ENCODE results near the gene PLA2G3. TPM values are rescaled to one million over a fixed set of nuclear protein-coding genes. Genes with fewer than 3 reads are reported as not detected.

The PLA2G3 gene
- polyA plus RNA-seq, 1 donor from 2014 or later, result not detected

GRCh38 chr22:31138126-31138525 is 2.2 kb downstream of the PLA2G3 start:
- no peaks in the 10 kb centered on the region for H3K9me3 Mint-ChIP-seq
- H3K27ac Mint-ChIP-seq, result no peak overlapping the region
- H3K4me1 Mint-ChIP-seq, result peaks cover 0 to 2% (median 0%) of the 10 kb centered on the region in 3 donors
- no peaks in the 10 kb centered on the region for H3K36me3 Mint-ChIP-seq
- H3K27me3 Mint-ChIP-seq, result peaks cover 2% of the 10 kb centered on the region
- H3K4me3 Mint-ChIP-seq, result no peak overlapping the region

- Mint-ChIP-seq H3K27ac (no peak overlapping the region), H3K27me3 (peaks cover 2% of the 10 kb centered on the region), H3K36me3 (no peaks in the 10 kb centered on the region), H3K9me3 (no peaks in the 10 kb centered on the region), H3K4me3 (no peak overlapping the region), H3K4me1 (peaks cover 0 to 2% (median 0%) of the 10 kb centered on the region in 3 donors)
These were observed 2.6 kb downstream of the PLA2G3 start for GRCh38 chr22:31137721-31138120.

GRCh38 chr22:31136711-31137110 is 3.6 kb downstream of the PLA2G3 start:
- Mint-ChIP-seq H3K9me3 (no peaks in the 10 kb centered on the region), H3K27ac (no peak overlapping the region), H3K4me3 (no peak overlapping the region), H3K4me1 (peaks cover 0 to 2% (median 0%) of the 10 kb centered on the region in 3 donors), H3K36me3 (no peaks in the 10 kb centered on the region), H3K27me3 (peaks cover 2% of the 10 kb centered on the region)

DNA sequence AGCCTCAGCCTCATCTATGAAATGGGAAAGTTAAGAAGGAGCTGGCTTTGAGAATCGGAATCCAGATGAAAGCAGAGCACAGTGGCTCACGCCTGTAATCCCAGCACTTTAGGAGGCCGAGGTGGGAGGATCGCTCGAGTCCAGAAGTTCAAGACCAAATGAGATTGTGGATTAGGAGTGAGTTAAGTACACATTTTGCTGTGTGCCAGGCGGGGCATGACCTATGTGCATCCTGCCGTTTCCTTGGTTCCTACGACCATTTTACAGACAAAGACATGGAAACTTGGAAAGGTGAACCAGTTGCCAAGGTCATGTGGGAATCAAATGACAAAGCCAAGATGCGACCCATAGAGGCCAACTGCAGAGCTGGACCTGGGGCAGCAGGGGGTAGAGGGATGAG is 4.2 kb downstream of the PLA2G3 start:
- Mint-ChIP-seq H3K27ac (no peak overlapping the region), H3K36me3 (no peaks in the 10 kb centered on the region), H3K27me3 (peaks cover 2% of the 10 kb centered on the region), H3K4me1 (peaks cover 0 to 2% (median 0%) of the 10 kb centered on the region in 3 donors), H3K4me3 (no peak overlapping the region), H3K9me3 (no peaks in the 10 kb centered on the region)

DNA sequence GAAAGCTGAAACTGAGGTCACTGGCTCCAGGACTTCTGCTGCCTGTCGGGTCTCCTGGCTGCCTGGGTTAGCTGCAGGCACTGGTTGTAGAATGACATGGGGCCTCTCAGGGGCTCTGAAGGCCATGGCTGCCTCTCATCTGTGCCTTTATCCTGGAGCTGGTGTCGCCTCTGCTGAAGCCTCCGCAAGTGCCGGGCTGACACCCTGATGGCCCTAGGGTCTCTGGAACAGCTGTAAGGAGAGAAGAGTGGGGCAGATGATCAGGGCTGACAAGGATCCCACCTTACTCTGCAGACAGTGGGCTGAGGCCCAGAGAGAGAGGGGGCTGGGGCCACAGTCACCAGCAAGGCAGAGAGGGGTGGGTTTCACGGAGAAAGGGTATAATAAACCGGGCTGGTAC is 4.6 kb downstream of the PLA2G3 start:
- Mint-ChIP-seq H3K27me3 (peaks cover 2% of the 10 kb centered on the region), H3K4me3 (no peak overlapping the region), H3K36me3 (no peaks in the 10 kb centered on the region), H3K4me1 (peaks cover 0 to 2% (median 0%) of the 10 kb centered on the region in 3 donors), H3K9me3 (no peaks in the 10 kb centered on the region), H3K27ac (no peak overlapping the region)

DNA sequence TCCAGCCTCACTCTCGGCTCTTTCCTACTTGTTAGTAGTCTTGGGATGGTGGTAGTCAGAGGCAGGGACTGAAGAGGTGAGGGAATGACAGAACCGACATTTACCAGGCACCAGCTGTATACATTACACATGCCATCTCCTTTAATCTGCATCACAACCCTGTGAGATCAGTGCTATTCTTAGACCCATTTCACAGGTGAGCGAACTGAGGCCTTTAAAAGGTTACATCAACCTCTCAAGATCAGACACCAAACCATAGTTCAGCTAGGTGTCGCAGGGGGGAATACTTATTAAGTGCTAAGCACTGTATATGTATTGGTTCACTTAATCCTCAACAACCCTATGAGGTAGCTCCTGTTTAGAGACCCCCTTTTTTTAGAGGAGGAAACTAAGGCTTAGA is 5.6 kb downstream of the PLA2G3 start:
- no peaks in the 10 kb centered on the region for H3K9me3 Mint-ChIP-seq
- H3K36me3 Mint-ChIP-seq, result no peaks in the 10 kb centered on the region
- no peak overlapping the region for H3K4me3 Mint-ChIP-seq
- H3K27me3 Mint-ChIP-seq, result peaks cover 2% of the 10 kb centered on the region
- H3K27ac Mint-ChIP-seq, result no peak overlapping the region
- peaks cover 0 to 2% (median 0%) of the 10 kb centered on the region in 3 donors for H3K4me1 Mint-ChIP-seq

DNA sequence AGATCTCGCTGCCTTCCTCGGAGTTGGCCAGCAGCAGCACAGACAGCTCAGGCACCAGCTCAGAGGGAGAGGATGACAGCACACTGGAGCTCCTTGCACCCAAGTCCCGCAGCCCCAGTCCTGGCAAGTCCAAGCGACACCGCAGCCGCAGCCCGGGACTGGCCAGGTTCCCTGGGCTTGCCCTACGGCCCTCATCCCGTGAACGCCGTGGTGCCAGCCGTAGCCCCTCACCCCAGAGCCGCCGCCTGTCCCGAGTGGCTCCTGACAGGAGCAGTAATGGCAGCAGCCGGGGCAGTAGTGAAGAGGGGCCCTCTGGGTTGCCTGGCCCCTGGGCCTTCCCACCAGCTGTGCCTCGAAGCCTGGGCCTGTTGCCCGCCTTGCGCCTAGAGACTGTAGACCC is 6.4 kb downstream of the PLA2G3 start:
- no peak overlapping the region for H3K27ac Mint-ChIP-seq
- H3K27me3 Mint-ChIP-seq, result peaks cover 2% of the 10 kb centered on the region
- no peak overlapping the region for H3K4me3 Mint-ChIP-seq
- H3K9me3 Mint-ChIP-seq, result no peaks in the 10 kb centered on the region
- H3K36me3 Mint-ChIP-seq, result no peaks in the 10 kb centered on the region
- H3K4me1 Mint-ChIP-seq, result peaks cover 0 to 2% (median 0%) of the 10 kb centered on the region in 3 donors

DNA sequence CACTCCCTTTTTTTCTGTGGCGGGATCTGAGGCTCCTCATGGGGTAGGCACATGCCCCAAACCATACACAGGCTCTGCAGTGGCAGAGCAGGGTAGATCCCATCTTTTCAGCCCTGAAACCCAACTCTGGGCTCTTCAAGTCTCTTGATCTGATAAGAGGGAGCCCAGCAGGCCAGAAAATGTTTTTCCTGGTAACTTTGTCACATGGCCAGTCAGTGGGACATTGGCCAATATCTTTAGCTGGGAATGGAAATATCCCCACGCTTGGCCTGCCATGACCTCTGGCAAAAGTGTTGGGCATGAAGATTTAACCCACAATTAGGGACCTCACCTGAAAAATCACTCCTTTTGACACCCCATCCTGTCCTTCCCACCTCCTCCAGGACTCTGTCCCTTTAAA is 9.4 kb downstream of the PLA2G3 start:
- no peak overlapping the region for H3K4me3 Mint-ChIP-seq
- no peak overlapping the region for H3K27ac Mint-ChIP-seq
- H3K9me3 Mint-ChIP-seq, result no peaks in the 10 kb centered on the region
- peaks cover 0 to 4% (median 2%) of the 10 kb centered on the region in 3 donors for H3K4me1 Mint-ChIP-seq
- no peaks in the 10 kb centered on the region for H3K27me3 Mint-ChIP-seq
- no peaks in the 10 kb centered on the region for H3K36me3 Mint-ChIP-seq

GRCh38 chr22:31128156-31128555 is 12.2 kb downstream of the PLA2G3 start:
- H3K4me3 Mint-ChIP-seq, result peak overlapping the region in 2 of 4 donors; percentile 30 to 63
- peaks cover 1% of the 10 kb centered on the region for H3K27me3 Mint-ChIP-seq
- H3K4me1 Mint-ChIP-seq, result peaks cover 0 to 4% (median 3%) of the 10 kb centered on the region in 3 donors
- no peak overlapping the region for H3K27ac Mint-ChIP-seq
- no peaks in the 10 kb centered on the region for H3K9me3 Mint-ChIP-seq
- no peaks in the 10 kb centered on the region for H3K36me3 Mint-ChIP-seq

DNA sequence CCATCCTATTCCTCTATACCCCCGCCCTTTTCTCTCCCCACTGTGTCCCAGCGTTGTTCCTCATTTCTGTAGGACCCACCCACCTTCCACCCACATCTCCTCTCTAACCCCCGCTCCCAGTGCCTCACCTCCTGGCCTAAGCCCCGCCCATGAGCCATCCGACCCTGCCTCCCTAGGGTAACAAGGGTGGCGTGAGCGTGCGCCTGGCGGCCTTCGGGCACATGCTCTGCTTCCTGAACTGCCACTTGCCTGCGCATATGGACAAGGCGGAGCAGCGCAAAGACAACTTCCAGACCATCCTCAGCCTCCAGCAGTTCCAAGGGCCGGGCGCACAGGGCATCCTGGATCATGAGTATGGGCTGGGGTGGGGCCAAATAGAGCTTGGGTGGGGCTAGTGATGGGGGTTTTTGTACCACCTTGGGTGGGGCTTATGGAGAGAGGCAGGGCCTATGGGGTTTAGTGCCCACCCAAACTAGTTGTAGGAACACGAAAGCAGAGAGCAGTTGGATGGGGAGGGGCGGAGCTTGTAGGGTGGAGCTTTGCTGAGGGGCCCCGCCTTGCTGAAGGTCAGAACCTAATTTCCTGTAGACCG is 13.0 kb downstream of the PLA2G3 start:
- H3K27ac Mint-ChIP-seq, result no peak overlapping the region
- peaks cover 0 to 4% (median 3%) of the 10 kb centered on the region in 3 donors for H3K4me1 Mint-ChIP-seq
- peak overlapping the region in 2 of 4 donors; percentile 30 to 43 for H3K4me3 Mint-ChIP-seq
- no peaks in the 10 kb centered on the region for H3K9me3 Mint-ChIP-seq
- H3K27me3 Mint-ChIP-seq, result peaks cover 1% of the 10 kb centered on the region
- no peaks in the 10 kb centered on the region for H3K36me3 Mint-ChIP-seq

- H3K4me3 Mint-ChIP-seq, result no peak overlapping the region
- no peaks in the 10 kb centered on the region for H3K9me3 Mint-ChIP-seq
- H3K27ac Mint-ChIP-seq, result no peak overlapping the region
- H3K36me3 Mint-ChIP-seq, result no peaks in the 10 kb centered on the region
- peaks cover 0 to 4% (median 3%) of the 10 kb centered on the region in 3 donors for H3K4me1 Mint-ChIP-seq
- peaks cover 1% of the 10 kb centered on the region for H3K27me3 Mint-ChIP-seq
These were observed 13.5 kb downstream of the PLA2G3 start for GRCh38 chr22:31126869-31127175.

- no peaks in the 10 kb centered on the region for H3K9me3 Mint-ChIP-seq
- no peaks in the 10 kb centered on the region for H3K36me3 Mint-ChIP-seq
- H3K4me3 Mint-ChIP-seq, result no peak overlapping the region
- H3K27ac Mint-ChIP-seq, result no peak overlapping the region
- H3K4me1 Mint-ChIP-seq, result peaks cover 0 to 4% (median 3%) of the 10 kb centered on the region in 3 donors
- H3K27me3 Mint-ChIP-seq, result peaks cover 1% of the 10 kb centered on the region
These were observed 14.0 kb downstream of the PLA2G3 start for GRCh38 chr22:31126128-31126868.

DNA sequence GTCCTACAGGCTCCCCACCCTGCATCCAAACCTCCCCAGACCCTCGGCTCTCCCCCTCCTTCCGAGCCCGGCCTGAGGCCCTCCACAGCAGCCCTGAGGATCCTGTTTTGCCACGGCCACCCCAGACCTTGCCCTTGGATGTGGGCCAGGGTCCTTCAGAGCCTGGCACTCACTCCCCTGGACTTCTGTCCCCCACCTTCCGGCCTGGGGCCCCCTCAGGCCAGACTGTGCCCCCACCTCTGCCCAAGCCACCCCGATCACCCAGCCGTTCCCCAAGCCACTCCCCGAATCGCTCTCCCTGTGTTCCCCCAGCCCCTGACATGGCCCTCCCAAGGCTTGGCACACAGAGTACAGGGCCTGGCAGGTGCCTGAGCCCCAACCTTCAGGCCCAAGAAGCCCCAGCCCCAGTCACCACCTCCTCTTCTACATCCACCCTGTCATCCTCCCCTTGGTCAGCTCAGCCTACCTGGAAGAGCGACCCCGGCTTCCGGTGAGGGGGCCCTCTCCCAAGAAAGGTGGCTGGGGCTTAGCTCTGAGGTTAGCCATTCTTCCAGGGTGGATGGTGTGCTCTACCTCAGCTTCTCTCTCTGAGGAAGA is 14.7 kb downstream of the PLA2G3 start:
- Mint-ChIP-seq H3K27ac (no peak overlapping the region), H3K27me3 (peaks cover 1% of the 10 kb centered on the region), H3K4me3 (no peak overlapping the region)

GRCh38 chr22:31124811-31125465 is 15.4 kb downstream of the PLA2G3 start:
- peaks cover 0 to 4% (median 3%) of the 10 kb centered on the region in 3 donors for H3K4me1 Mint-ChIP-seq
- H3K36me3 Mint-ChIP-seq, result no peaks in the 10 kb centered on the region
- peaks cover 1% of the 10 kb centered on the region for H3K27me3 Mint-ChIP-seq
- H3K27ac Mint-ChIP-seq, result no peak overlapping the region
- H3K9me3 Mint-ChIP-seq, result no peaks in the 10 kb centered on the region
- H3K4me3 Mint-ChIP-seq, result no peak overlapping the region

More for the DNA sequence above, 14.7 kb downstream of the PLA2G3 start:
- peaks cover 0 to 4% (median 3%) of the 10 kb centered on the region in 3 donors for H3K4me1 Mint-ChIP-seq
- H3K9me3 Mint-ChIP-seq, result no peaks in the 10 kb centered on the region
- H3K36me3 Mint-ChIP-seq, result no peaks in the 10 kb centered on the region

DNA sequence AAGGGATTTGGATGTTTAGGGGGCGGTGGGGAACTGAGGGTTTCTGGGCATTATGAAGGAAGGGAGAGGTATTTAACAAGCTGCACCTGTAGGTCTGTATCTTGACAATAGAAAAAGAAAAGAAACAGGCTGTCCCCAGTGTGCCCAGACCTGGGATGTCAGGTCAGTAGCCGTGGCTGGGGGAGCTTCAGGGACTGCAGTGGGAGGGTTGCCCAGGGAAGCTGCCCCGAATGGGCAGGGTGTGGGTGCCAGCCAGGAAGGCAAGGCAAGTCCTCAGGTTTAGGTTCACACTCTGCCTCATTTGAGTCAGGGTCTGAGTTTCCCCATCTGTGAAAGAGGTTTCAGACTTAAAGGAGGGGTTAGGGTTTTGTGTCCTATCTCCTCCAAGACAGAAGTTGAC is 16.0 kb downstream of the PLA2G3 start:
- Mint-ChIP-seq H3K4me1 (peaks cover 0 to 4% (median 3%) of the 10 kb centered on the region in 3 donors), H3K9me3 (no peaks in the 10 kb centered on the region), H3K4me3 (peak overlapping the region in 2 of 4 donors; percentile 30 to 54), H3K27ac (peak overlapping the region in 1 of 3 donors; percentile 67), H3K36me3 (no peaks in the 10 kb centered on the region), H3K27me3 (peaks cover 1% of the 10 kb centered on the region)

Data from IgD-negative memory B cell (primary cell).